Erythroblast (primary cell): ENCODE results near the gene RALBP1.

Experiments
- GATA1 ChIP-seq: IDR thresholded peaks from 2 replicates; pipeline ENCODE4 v1.6.1; 2011; ENCODE audit warnings: low read depth, mild to moderate bottlenecking, control low read depth, low read length, moderate library complexity
- POLR2A ChIP-seq: IDR thresholded peaks from 2 replicates; pipeline ENCODE4 v1.6.1; 2011; ENCODE audit warnings: mild to moderate bottlenecking, low read length

GRCh38 chr18:9446839-9447238 lies 28.5 kb upstream of the RALBP1 start:
- no peak for TF ChIP-seq POLR2A
- TF ChIP-seq GATA1, result no peak
